Colon (tissue), 2 donors: ENCODE data around the gene RTP1.

Experiments
- FAIRE-seq: peaks from 2 replicates; lab custom pipeline; 2012; peaks lifted over from hg19 to GRCh38; lab: Jason Lieb, UNC
- donor health status: control.
- donor health status: control.

RTP1 gene

GRCh38 chr3:187242435-187242834 lies 45.1 kb downstream of the RTP1 start:
- no peak for FAIRE-seq

- no peak for FAIRE-seq
These were observed 45.6 kb downstream of the RTP1 start for GRCh38 chr3:187242900-187243299.

GRCh38 chr3:187243933-187244524 lies 46.7 kb downstream of the RTP1 start:
- FAIRE-seq: no peak

- FAIRE-seq: no peak
These were observed 50.1 kb downstream of the RTP1 start for GRCh38 chr3:187247398-187247797.
